Coronary artery (tissue), 2 donors: ENCODE data around the gene OSBPL6.

Experiments
- DNase-seq: peaks from one replicate; pipeline ENCODE4 v3.0.0-alpha.2; 2017; ENCODE audit warnings: low spot score
- H3K27ac ChIP-seq, 2 donors: fragments of 200-600 bp; sonication (generic); one replicate each; pipeline ENCODE4 v1.5.1; 2016 to 2019
- H3K4me3 ChIP-seq: fragments of 200-600 bp; sonication (generic); 2 replicates; pipeline ENCODE4 v1.5.1; 2016; ENCODE audit warnings: mild to moderate bottlenecking, moderate library complexity
- CTCF ChIP-seq: fragments of 200-600 bp; sonication (generic); IDR thresholded peaks from one replicate; pipeline ENCODE4 v1.5.1; 2019; ENCODE audit warnings: antibody characterized with exemption

The OSBPL6 gene

DNA sequence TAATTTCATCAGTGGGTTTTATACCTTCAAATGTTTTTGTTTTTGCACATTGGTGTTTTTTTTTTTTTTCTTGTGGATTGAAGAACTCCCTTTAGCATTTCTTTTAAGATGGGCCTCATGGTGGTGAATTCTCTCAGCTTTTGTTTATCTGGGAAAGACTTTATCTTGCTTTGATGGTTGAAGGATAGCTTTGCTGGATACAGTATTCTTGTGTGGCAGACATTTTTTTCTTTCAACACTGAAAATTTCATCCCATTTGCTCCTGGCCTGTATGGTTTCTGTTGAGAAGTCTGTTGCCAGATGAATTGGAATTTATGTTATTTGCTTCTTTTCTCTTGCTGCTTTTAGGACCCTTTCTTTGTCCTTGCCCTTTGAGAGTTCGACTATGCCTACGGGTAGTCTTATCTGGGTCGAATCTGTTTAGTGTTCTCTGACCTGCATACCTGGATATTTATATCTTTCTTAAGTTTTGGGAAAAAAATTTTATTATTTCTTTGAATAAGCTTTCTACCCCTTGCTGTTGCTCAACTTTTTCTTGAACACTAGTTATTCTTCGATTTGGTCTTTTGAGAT, 231.0 kb downstream of the OSBPL6 start:
- Histone ChIP-seq H3K27ac (no peak overlapping the region), H3K4me3 (no peak overlapping the region)
- DNase-seq = no peak
- TF ChIP-seq CTCF = no peak

GRCh38 chr2:178426388-178426787, 232.1 kb downstream of the OSBPL6 start:
- Histone ChIP-seq H3K4me3 (no peak overlapping the region), H3K27ac (no peak overlapping the region)
- DNase-seq = no peak
- TF ChIP-seq CTCF = no peak

- no peak for TF ChIP-seq CTCF
- DNase-seq = no peak
- Histone ChIP-seq H3K4me3 (no peak overlapping the region), H3K27ac (no peak overlapping the region)
These were observed 233.1 kb downstream of the OSBPL6 start for GRCh38 chr2:178427458-178427857.

- Histone ChIP-seq H3K27ac (no peak overlapping the region), H3K4me3 (no peak overlapping the region)
- DNase-seq = no peak
- TF ChIP-seq CTCF = no peak
These were observed 234.1 kb downstream of the OSBPL6 start for GRCh38 chr2:178428396-178428806.

GRCh38 chr2:178429336-178429735, 235.0 kb downstream of the OSBPL6 start:
- TF ChIP-seq CTCF = no peak
- Histone ChIP-seq H3K4me3 (no peak overlapping the region), H3K27ac (no peak overlapping the region)
- DNase-seq = no peak

- no peak for DNase-seq
- H3K4me3 ChIP-seq = no peak overlapping the region
- H3K27ac ChIP-seq = no peak overlapping the region
- no peak for TF ChIP-seq CTCF
These were observed 242.3 kb downstream of the OSBPL6 start for GRCh38 chr2:178436662-178437061.

GRCh38 chr2:178441426-178441825, 247.1 kb downstream of the OSBPL6 start:
- no peak for DNase-seq
- H3K4me3 ChIP-seq = no peak overlapping the region
- TF ChIP-seq CTCF = no peak
- no peak overlapping the region for H3K27ac ChIP-seq
